DOHH2 (cell line): ENCODE data around the gene GNA14.

Experiments used
- EZH2phosphoT487 ChIP-seq: fragments of 200-600 bp; sonication (generic); IDR thresholded peaks from 2 replicates; pipeline ENCODE4 v1.6.1; 2017; ENCODE audit warnings: borderline replicate concordance, mild to moderate bottlenecking, antibody characterized with exemption, low read length, moderate library complexity, mixed read lengths
- TF ChIP-seq, protein P1 (sequence below): fragments of 200-600 bp; sonication (generic); IDR thresholded peaks from one replicate; pipeline ENCODE4 v1.5.1; 2014; ENCODE audit warnings: antibody characterized with exemption, mild to moderate bottlenecking, low read depth, low read length; ENCODE audit not compliant: poor library complexity, severe bottlenecking

DNA sequence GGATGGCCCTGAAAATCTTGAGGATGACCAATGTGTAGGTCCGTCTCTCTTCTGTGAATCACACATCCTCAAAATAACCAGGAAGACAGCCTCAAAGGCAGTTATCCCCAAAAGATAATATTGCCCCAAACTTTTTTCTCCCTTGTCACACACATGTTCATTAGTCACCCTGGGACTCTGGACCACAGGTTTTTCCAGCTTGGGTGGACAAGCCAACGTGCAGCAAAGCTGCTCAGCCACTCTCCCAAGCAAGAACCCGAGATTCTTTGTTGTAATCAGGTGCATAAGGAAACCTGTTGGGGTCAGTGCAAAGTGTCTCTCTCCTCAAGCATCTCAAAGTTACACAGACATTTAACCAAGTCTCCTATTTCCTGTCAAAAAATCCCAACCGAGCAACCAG is 196.6 kb downstream of the GNA14 start:
- TF ChIP-seq, protein P1, sequence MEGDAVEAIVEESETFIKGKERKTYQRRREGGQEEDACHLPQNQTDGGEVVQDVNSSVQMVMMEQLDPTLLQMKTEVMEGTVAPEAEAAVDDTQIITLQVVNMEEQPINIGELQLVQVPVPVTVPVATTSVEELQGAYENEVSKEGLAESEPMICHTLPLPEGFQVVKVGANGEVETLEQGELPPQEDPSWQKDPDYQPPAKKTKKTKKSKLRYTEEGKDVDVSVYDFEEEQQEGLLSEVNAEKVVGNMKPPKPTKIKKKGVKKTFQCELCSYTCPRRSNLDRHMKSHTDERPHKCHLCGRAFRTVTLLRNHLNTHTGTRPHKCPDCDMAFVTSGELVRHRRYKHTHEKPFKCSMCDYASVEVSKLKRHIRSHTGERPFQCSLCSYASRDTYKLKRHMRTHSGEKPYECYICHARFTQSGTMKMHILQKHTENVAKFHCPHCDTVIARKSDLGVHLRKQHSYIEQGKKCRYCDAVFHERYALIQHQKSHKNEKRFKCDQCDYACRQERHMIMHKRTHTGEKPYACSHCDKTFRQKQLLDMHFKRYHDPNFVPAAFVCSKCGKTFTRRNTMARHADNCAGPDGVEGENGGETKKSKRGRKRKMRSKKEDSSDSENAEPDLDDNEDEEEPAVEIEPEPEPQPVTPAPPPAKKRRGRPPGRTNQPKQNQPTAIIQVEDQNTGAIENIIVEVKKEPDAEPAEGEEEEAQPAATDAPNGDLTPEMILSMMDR: no peak
- TF ChIP-seq EZH2phosphoT487: no peak
